ENCODE measurements around the gene SYNGR3. TPM values are rescaled to one million over a fixed set of nuclear protein-coding genes. Genes with fewer than 3 reads are reported as not detected.

SYNGR3 gene
- total RNA-seq, 1 experiment from 2014 or later = 3.6 TPM

GRCh38 chr16:1945559-1946391 lies 44.0 kb upstream of the SYNGR3 start:
- TF ChIP-seq, protein P1, sequence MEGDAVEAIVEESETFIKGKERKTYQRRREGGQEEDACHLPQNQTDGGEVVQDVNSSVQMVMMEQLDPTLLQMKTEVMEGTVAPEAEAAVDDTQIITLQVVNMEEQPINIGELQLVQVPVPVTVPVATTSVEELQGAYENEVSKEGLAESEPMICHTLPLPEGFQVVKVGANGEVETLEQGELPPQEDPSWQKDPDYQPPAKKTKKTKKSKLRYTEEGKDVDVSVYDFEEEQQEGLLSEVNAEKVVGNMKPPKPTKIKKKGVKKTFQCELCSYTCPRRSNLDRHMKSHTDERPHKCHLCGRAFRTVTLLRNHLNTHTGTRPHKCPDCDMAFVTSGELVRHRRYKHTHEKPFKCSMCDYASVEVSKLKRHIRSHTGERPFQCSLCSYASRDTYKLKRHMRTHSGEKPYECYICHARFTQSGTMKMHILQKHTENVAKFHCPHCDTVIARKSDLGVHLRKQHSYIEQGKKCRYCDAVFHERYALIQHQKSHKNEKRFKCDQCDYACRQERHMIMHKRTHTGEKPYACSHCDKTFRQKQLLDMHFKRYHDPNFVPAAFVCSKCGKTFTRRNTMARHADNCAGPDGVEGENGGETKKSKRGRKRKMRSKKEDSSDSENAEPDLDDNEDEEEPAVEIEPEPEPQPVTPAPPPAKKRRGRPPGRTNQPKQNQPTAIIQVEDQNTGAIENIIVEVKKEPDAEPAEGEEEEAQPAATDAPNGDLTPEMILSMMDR (IDR thresholded peaks at IDR 0.05; ENCODE audit: unreplicated experiment) = no peak
- no peaks in the 10 kb centered on the region for H3K27me3 Mint-ChIP-seq (ENCODE audit: unreplicated experiment)
- CTCF ChIA-PET = no interaction called here
- peaks cover 31% of the 10 kb centered on the region for H3K36me3 Mint-ChIP-seq (ENCODE audit: insufficient read depth, unreplicated experiment)
- H3K27ac Mint-ChIP-seq (ENCODE audit: unreplicated experiment) = no peak overlapping the region
- intact Hi-C loops (cut with micrococcal nuclease; ENCODE audit: unreplicated experiment) = no loop called here
- DNase-seq = no peak
- no TSS peak for BruUV-seq (replicated peaks)
- H3K4me1 Mint-ChIP-seq (ENCODE audit: low read depth, unreplicated experiment) = peaks cover 8% of the 10 kb centered on the region
- H3K4me3 Mint-ChIP-seq (ENCODE audit: low read depth, unreplicated experiment) = no peak overlapping the region
- H3K9me3 Mint-ChIP-seq (ENCODE audit: low read depth, unreplicated experiment) = no peaks in the 10 kb centered on the region

DNA sequence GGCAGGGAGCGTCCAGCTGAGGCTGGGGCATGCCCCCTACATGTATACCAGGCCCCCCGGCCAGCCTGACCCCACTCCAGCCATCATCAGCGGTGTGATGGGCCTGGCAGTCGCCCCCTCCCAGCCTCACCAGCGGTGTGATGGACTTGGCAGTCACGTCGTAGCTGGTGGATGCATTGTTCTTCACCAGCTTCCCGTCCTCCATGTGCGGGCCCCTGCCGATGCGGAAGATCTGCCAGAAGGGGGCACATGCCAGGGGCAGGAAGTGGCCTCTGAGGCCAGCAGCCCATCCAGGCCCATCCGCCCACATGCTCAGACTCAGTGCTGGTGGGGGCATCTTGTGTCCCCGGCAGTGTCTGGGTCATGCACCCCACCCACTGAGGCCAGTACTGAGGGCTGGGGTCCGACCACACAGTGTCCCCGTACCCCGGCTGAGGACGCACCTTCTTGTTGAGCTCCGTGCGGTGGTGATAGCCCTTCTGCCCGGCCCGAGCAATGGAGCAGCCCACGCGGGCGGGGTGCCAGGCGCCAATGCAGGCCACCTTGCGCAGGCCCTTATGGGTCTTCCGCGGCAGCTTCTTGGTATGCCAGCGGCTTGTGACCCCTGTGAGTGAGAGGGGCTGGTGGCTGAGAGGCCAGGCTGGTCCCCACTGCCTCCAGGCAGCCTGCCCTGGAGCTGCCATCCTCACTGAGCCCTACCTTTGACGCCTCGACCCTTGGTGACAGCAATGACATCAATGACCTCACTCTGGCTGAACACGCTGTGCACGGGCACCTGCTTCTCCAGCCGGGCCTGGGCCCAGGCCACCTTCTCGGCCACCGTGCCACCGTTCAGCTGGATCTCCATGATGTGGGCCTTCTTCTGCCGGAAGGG lies 43.0 kb upstream of the SYNGR3 start:
- TF ChIP-seq, protein P1 (IDR thresholded peaks at IDR 0.05; ENCODE audit: unreplicated experiment) = no peak
- CTCF ChIA-PET = no interaction called here
- no peaks in the 10 kb centered on the region for H3K27me3 Mint-ChIP-seq (ENCODE audit: unreplicated experiment)
- no peaks in the 10 kb centered on the region for H3K9me3 Mint-ChIP-seq (ENCODE audit: low read depth, unreplicated experiment)
- DNase-seq = no peak
- H3K4me3 Mint-ChIP-seq (ENCODE audit: low read depth, unreplicated experiment) = no peak overlapping the region
- no TSS peak for BruUV-seq (replicated peaks)
- intact Hi-C loops (cut with micrococcal nuclease; ENCODE audit: unreplicated experiment) = no loop called here
- peaks cover 2% of the 10 kb centered on the region for H3K4me1 Mint-ChIP-seq (ENCODE audit: low read depth, unreplicated experiment)
- H3K36me3 Mint-ChIP-seq (ENCODE audit: insufficient read depth, unreplicated experiment) = peaks cover 28% of the 10 kb centered on the region
- no peak overlapping the region for H3K27ac Mint-ChIP-seq (ENCODE audit: unreplicated experiment)

DNA sequence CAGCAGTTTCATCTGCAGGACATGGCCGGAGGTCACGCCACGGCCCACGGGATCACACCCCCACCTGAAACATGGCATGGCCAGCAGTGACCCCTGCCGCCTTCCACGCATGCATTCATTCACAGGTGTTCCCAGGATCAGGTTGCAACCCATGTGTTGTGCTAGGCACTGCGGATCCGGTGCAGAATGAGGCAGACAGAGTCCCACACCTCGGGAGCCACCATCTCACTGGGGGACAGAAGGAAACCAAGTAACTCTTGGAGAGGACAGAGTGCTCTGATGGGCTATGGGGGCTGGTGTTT lies 42.5 kb upstream of the SYNGR3 start:
- DNase-seq = no peak
- H3K9me3 Mint-ChIP-seq (ENCODE audit: low read depth, unreplicated experiment) = no peaks in the 10 kb centered on the region
- H3K27me3 Mint-ChIP-seq (ENCODE audit: unreplicated experiment) = no peaks in the 10 kb centered on the region
- H3K27ac Mint-ChIP-seq (ENCODE audit: unreplicated experiment) = no peak overlapping the region
- no TSS peak for BruUV-seq (replicated peaks)
- TF ChIP-seq, protein P1 (IDR thresholded peaks at IDR 0.05; ENCODE audit: unreplicated experiment) = no peak
- H3K4me1 Mint-ChIP-seq (ENCODE audit: low read depth, unreplicated experiment) = no peaks in the 10 kb centered on the region
- CTCF ChIA-PET = no interaction called here
- intact Hi-C loops (cut with micrococcal nuclease; ENCODE audit: unreplicated experiment) = no loop called here
- peaks cover 22% of the 10 kb centered on the region for H3K36me3 Mint-ChIP-seq (ENCODE audit: insufficient read depth, unreplicated experiment)
- H3K4me3 Mint-ChIP-seq (ENCODE audit: low read depth, unreplicated experiment) = no peak overlapping the region

DNA sequence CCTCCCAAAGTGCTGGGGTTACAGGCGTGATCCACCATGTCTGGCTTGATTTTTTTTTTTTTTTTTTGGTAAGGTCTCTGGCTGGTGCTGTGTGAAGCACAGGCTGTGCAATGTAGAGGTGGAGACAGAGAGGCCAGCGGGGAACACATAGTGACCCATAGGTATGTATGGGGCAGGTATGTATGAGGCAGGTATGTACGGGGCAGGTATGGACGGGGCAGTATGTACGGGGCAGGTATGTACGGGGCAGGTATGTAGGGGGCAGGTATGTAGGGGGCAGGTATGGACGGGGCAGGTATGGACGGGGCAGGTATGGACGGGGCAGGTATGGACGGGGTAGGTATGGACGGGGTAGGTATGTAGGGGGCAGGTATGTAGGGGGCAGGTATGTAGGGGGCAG lies 40.3 kb upstream of the SYNGR3 start:
- TF ChIP-seq, protein P1 (IDR thresholded peaks at IDR 0.05; ENCODE audit: unreplicated experiment) = no peak
- no TSS peak for BruUV-seq (replicated peaks)
- CTCF ChIA-PET = interaction anchor here (0.6 to 0.7 kb wide), 2 partner anchors 63 to 909 kb away, joined by 3 to 4 read pairs; no protein-coding TSS in a partner anchor
- H3K4me1 Mint-ChIP-seq (ENCODE audit: low read depth, unreplicated experiment) = no peaks in the 10 kb centered on the region
- peaks cover 1% of the 10 kb centered on the region for H3K36me3 Mint-ChIP-seq (ENCODE audit: insufficient read depth, unreplicated experiment)
- no peaks in the 10 kb centered on the region for H3K9me3 Mint-ChIP-seq (ENCODE audit: low read depth, unreplicated experiment)
- intact Hi-C loops (cut with micrococcal nuclease; ENCODE audit: unreplicated experiment) = no loop called here
- no peak overlapping the region for H3K27ac Mint-ChIP-seq (ENCODE audit: unreplicated experiment)
- H3K27me3 Mint-ChIP-seq (ENCODE audit: unreplicated experiment) = peaks cover 4% of the 10 kb centered on the region
- no peak overlapping the region for H3K4me3 Mint-ChIP-seq (ENCODE audit: low read depth, unreplicated experiment)
- DNase-seq = no peak
